HG03135 (cell line): ENCODE results near the gene GPRIN3.
"Not testable (repeated sequence)": the region's sequence is repeated elsewhere in the genome, so short reads cannot be mapped to it uniquely, and the experiment has no call there.

Source experiments
- ATAC-seq: cut with Tn5 transposase; IDR thresholded peaks from one replicate; pipeline ENCODE4 v1.9.1; 2021; ENCODE audit warnings: mild to moderate bottlenecking, moderate library complexity; ENCODE audit not compliant: unreplicated experiment

The GPRIN3 gene

GRCh38 chr4:89222170-89222569, 85.4 kb downstream of the GPRIN3 start:
- ATAC-seq = no peak

- no peak for ATAC-seq
These were observed 86.3 kb downstream of the GPRIN3 start for GRCh38 chr4:89221167-89221867.

GRCh38 chr4:89218587-89218986, 89.0 kb downstream of the GPRIN3 start:
- ATAC-seq = no peak

- ATAC-seq = no peak
These were observed 90.0 kb downstream of the GPRIN3 start for GRCh38 chr4:89217604-89218003.

- no peak for ATAC-seq
These were observed 90.7 kb downstream of the GPRIN3 start for GRCh38 chr4:89216866-89217265.

- ATAC-seq = no peak
These were observed 91.2 kb downstream of the GPRIN3 start for GRCh38 chr4:89216422-89216821.

GRCh38 chr4:89215736-89216135, 91.9 kb downstream of the GPRIN3 start:
- ATAC-seq = no peak

- no peak for ATAC-seq
These were observed 93.3 kb downstream of the GPRIN3 start for GRCh38 chr4:89214308-89214707.

- no peak for ATAC-seq
These were observed 94.3 kb downstream of the GPRIN3 start for GRCh38 chr4:89213382-89213701.

GRCh38 chr4:89212666-89213381, 94.8 kb downstream of the GPRIN3 start:
- no peak for ATAC-seq

- no peak for ATAC-seq
These were observed 103.0 kb downstream of the GPRIN3 start for GRCh38 chr4:89204624-89205023.

- ATAC-seq = no peak
These were observed 103.7 kb downstream of the GPRIN3 start for GRCh38 chr4:89203902-89204301.

GRCh38 chr4:89199394-89199793, 108.2 kb downstream of the GPRIN3 start:
- ATAC-seq = not testable (repeated sequence)

- no peak for ATAC-seq
These were observed 109.7 kb downstream of the GPRIN3 start for GRCh38 chr4:89197920-89198319.

GRCh38 chr4:89196745-89197144, 110.9 kb downstream of the GPRIN3 start:
- no peak for ATAC-seq

GRCh38 chr4:89196056-89196674, 111.4 kb downstream of the GPRIN3 start:
- no peak for ATAC-seq

- ATAC-seq = no peak
These were observed 113.8 kb downstream of the GPRIN3 start for GRCh38 chr4:89193843-89194242.
